GM12891 (cell line): Measurements from ENCODE around the gene FNIP1.

ENCODE experiments used
- PAX5 ChIP-seq: IDR thresholded peaks from 2 replicates; pipeline ENCODE4 v1.6.1; 2011; ENCODE audit warnings: low read length, moderate library complexity, mild to moderate bottlenecking; ENCODE audit not compliant: insufficient read depth, severe bottlenecking
- POLR2A ChIP-seq: IDR thresholded peaks from 2 replicates; pipeline ENCODE4 v1.6.1; 2011; ENCODE audit warnings: low read depth, low read length, control low read depth
- POLR2AphosphoS5 ChIP-seq: IDR thresholded peaks from 2 replicates; pipeline ENCODE4 v1.6.1; 2011; ENCODE audit warnings: low read depth, low read length, control low read depth
- POU2F2 ChIP-seq: IDR thresholded peaks from 2 replicates; pipeline ENCODE4 v1.6.1; 2011; ENCODE audit warnings: low read depth, mild to moderate bottlenecking, control low read depth, low read length, moderate library complexity
- SPI1 ChIP-seq: IDR thresholded peaks from 2 replicates; pipeline ENCODE4 v1.6.1; 2011; ENCODE audit warnings: low read depth, low read length, control low read depth
- TAF1 ChIP-seq: IDR thresholded peaks from 2 replicates; pipeline ENCODE4 v1.6.1; 2011; ENCODE audit warnings: low read depth, low read length, control low read depth

GRCh38 chr5:131845828-131846227 lies 49.0 kb upstream of the FNIP1 start:
- TF ChIP-seq POLR2A (no peak), POLR2AphosphoS5 (no peak), TAF1 (no peak), SPI1 (no peak), PAX5 (no peak), POU2F2 (no peak)
